CD4-positive, alpha-beta memory T cell (primary cell): ENCODE results near the gene SLC39A5. TPM values are rescaled to one million over a fixed set of nuclear protein-coding genes. Genes with fewer than 3 reads are reported as not detected.

ENCODE experiments used
- CTCF ChIA-PET: fragments of 350-600 bp; sonication (Branson Sonifier 250); formaldehyde crosslinking; loops from one replicate; lab custom pipeline; 2021; ENCODE audit warnings: inconsistent platforms; ENCODE audit not compliant: partially characterized antibody; lab: Charles Lee
- POLR2A ChIA-PET: fragments of 350-600 bp; sonication (Branson Sonifier 250); formaldehyde crosslinking; loops from one replicate; lab custom pipeline; 2021; ENCODE audit not compliant: partially characterized antibody; lab: Charles Lee
- DNase-seq, 5 donors: peaks; one replicate each; pipeline versions ENCODE4 v3.0.0 to v3.0.0-alpha.2; 2020 to 2022; ENCODE audit warnings: mixed read lengths in 1 of 5
- H3K27ac ChIP-seq: one replicate; pipeline ENCODE4 v1.7.0; 2013; ENCODE audit warnings: low read depth, low read length
- H3K27me3 ChIP-seq: 2 replicates; pipeline ENCODE4 v1.7.0; 2013; ENCODE audit warnings: mild to moderate bottlenecking, low read length, moderate library complexity; ENCODE audit not compliant: insufficient read depth
- H3K36me3 ChIP-seq: 2 replicates; pipeline ENCODE4 v1.7.0; 2013; ENCODE audit warnings: mild to moderate bottlenecking, low read length, moderate library complexity; ENCODE audit not compliant: insufficient read depth
- H3K4me1 ChIP-seq: 2 replicates; pipeline ENCODE4 v1.7.0; 2013; ENCODE audit warnings: mild to moderate bottlenecking, low read length, moderate library complexity; ENCODE audit not compliant: insufficient read depth
- H3K4me3 ChIP-seq, 2 donors: one replicate each; pipeline ENCODE4 v1.7.0; 2013; ENCODE audit warnings: low read length in 2 of 2, mild to moderate bottlenecking in 1 of 2
- H3K9me3 ChIP-seq, 2 donors: one replicate each; pipeline ENCODE4 v1.7.0; 2013; ENCODE audit warnings: low read length in 2 of 2, control low read depth in 1 of 2; ENCODE audit not compliant: control insufficient read depth in 1 of 2
- H3K27ac Mint-ChIP-seq, 7 donors: one replicate each; pipeline ENCODE4 v1.8.0; 2020 to 2021; ENCODE audit warnings: mixed read lengths in 7 of 7, mild to moderate bottlenecking in 6 of 7, inconsistent platforms in 3 of 7, moderate library complexity in 3 of 7
- H3K27me3 Mint-ChIP-seq, 2 donors: one replicate each; pipeline ENCODE4 v1.8.0; 2020 to 2021; ENCODE audit warnings: mixed read lengths in 2 of 2
- H3K36me3 Mint-ChIP-seq, 2 donors: one replicate each; pipeline ENCODE4 v1.8.0; 2020 to 2021; ENCODE audit warnings: mixed read lengths in 2 of 2, inconsistent platforms in 1 of 2, mild to moderate bottlenecking in 1 of 2
- H3K4me1 Mint-ChIP-seq, 4 donors: one replicate each; pipeline ENCODE4 v1.8.0; 2020 to 2021; ENCODE audit warnings: mixed read lengths in 4 of 4, mild to moderate bottlenecking in 1 of 4
- H3K4me3 Mint-ChIP-seq, 8 donors: one replicate each; pipeline ENCODE4 v1.8.0; 2020 to 2021; ENCODE audit warnings: mixed read lengths in 8 of 8, mild to moderate bottlenecking in 7 of 8, moderate library complexity in 6 of 8, inconsistent platforms in 3 of 8
- H3K9me3 Mint-ChIP-seq, 8 donors: one replicate each; pipeline ENCODE4 v1.8.0; 2020 to 2021; ENCODE audit warnings: mixed read lengths in 8 of 8, mild to moderate bottlenecking in 5 of 8, inconsistent platforms in 3 of 8, moderate library complexity in 1 of 8
- intact Hi-C: fragments of 100-400 bp; cut with micrococcal nuclease; formaldehyde crosslinking; loops from one replicate; pipeline ENCODE4 v1.15.1; 2023
- polyA plus RNA-seq, 2 donors: library from polyadenylated mRNA; unstranded; fragments of 300-500 nt; fragmentation: Illumina TruSeq; gene quantifications; one replicate each; pipeline ENCODE4 v1.2.3, GENCODE V29; 2021
- total RNA-seq, 2 experiments: library from RNA; stranded (reverse); gene quantifications; one replicate each; pipeline ENCODE4 v1.2.3, GENCODE V29; 2021

SLC39A5 gene
- total and polyA plus RNA-seq, 4 experiments from 2014 or later = 0.64 to 2.1 TPM; not detected in 2

GRCh38 chr12:56286044-56286830 lies 56.4 kb downstream of the SLC39A5 start:
- Mint-ChIP-seq H3K27me3 (no peaks in the 10 kb centered on the region), H3K27ac (peak overlapping the region in 6 of 7 donors; percentile 32 to 79 (median 60)), H3K4me1 (peaks cover 6 to 18% (median 10%) of the 10 kb centered on the region in 4 donors), H3K36me3 (peaks cover 35 to 49% of the 10 kb centered on the region in 2 donors), H3K9me3 (no peaks in the 10 kb centered on the region), H3K4me3 (no peak overlapping the region)
- no peaks in the 10 kb centered on the region for H3K9me3 ChIP-seq
- intact Hi-C loops = no loop called here
- no peak for DNase-seq
- ChIA-PET CTCF (interaction anchor here (1.0 to 1.5 kb wide), 5 partner anchors 23 to 178 kb away, joined by 3 to 8 read pairs (median 4); partner anchors contain the start of gene RNF41), POLR2A (interaction anchor here (1.0 kb wide), 2 partner anchors 13 to 19 kb away, joined by 3 to 4 read pairs; partner anchors contain the start of gene CS)
- peaks cover 6% of the 10 kb centered on the region for H3K4me1 ChIP-seq
- H3K36me3 ChIP-seq = peaks cover 43% of the 10 kb centered on the region
- no peaks in the 10 kb centered on the region for H3K27me3 ChIP-seq
- H3K4me3 ChIP-seq = no peak overlapping the region
- H3K27ac ChIP-seq = no peak overlapping the region

Other genes starting within 250 kb of the SLC39A5 start
- 1 to 10 TPM; 5.4 to 5.9 TPM for gene SUOX, start 232.8 kb upstream of the SLC39A5 start, total RNA-seq
- not detected for gene SUOX, start 232.8 kb upstream of the SLC39A5 start, polyA plus RNA-seq
- 1 to 10 TPM; 7.2 to 7.9 TPM for gene IKZF4, start 209.0 kb upstream of the SLC39A5 start, total RNA-seq
- gene IKZF4, start 209.0 kb upstream of the SLC39A5 start, polyA plus RNA-seq = 1 to 10 TPM in 1 of 2 donors, under 1 TPM in 1; 0.37 to 2.2 TPM
- 10 to 100 TPM; 55.6 to 55.8 TPM for gene RPS26, start 188.1 kb upstream of the SLC39A5 start, total RNA-seq
- gene RPS26, start 188.1 kb upstream of the SLC39A5 start, polyA plus RNA-seq = 1,000 to 10,000 TPM in 1 of 2 donors, 100 to 1,000 TPM in 1; 386 to 1,449 TPM
- gene ERBB3, start 149.9 kb upstream of the SLC39A5 start, total RNA-seq = 1 to 10 TPM; 5.9 to 6.9 TPM
- gene ERBB3, start 149.9 kb upstream of the SLC39A5 start, polyA plus RNA-seq = under 1 TPM; 0.61 to 0.70 TPM
- gene PA2G4, start 125.5 kb upstream of the SLC39A5 start, total RNA-seq = 100 to 1,000 TPM; 106 to 108 TPM
- 100 to 1,000 TPM; 204 to 223 TPM for gene PA2G4, start 125.5 kb upstream of the SLC39A5 start, polyA plus RNA-seq
- 1,000 to 10,000 TPM; 5,438 to 5,728 TPM for gene RPL41, start 113.4 kb upstream of the SLC39A5 start, total RNA-seq
- gene RPL41, start 113.4 kb upstream of the SLC39A5 start, polyA plus RNA-seq = 1,000 to 10,000 TPM; 6,058 to 8,691 TPM
- gene ZC3H10, start 111.8 kb upstream of the SLC39A5 start, total RNA-seq = 10 to 100 TPM; 16.3 to 19.6 TPM
- 1 to 10 TPM in 1 of 2 donors, under 1 TPM in 1; 0.27 to 3.9 TPM for gene ZC3H10, start 111.8 kb upstream of the SLC39A5 start, polyA plus RNA-seq
- 100 to 1,000 TPM; 249 to 258 TPM for gene ESYT1, start 101.8 kb upstream of the SLC39A5 start, total RNA-seq
- gene ESYT1, start 101.8 kb upstream of the SLC39A5 start, polyA plus RNA-seq = 100 to 1,000 TPM; 395 to 690 TPM
- 1 to 10 TPM; 2.6 to 3.4 TPM for gene MYL6B, start 77.5 kb upstream of the SLC39A5 start, total RNA-seq
- 1 to 10 TPM; 1.8 to 4.8 TPM for gene MYL6B, start 77.5 kb upstream of the SLC39A5 start, polyA plus RNA-seq
- 100 to 1,000 TPM; 567 to 589 TPM for gene MYL6, start 71.7 kb upstream of the SLC39A5 start, total RNA-seq
- gene MYL6, start 71.7 kb upstream of the SLC39A5 start, polyA plus RNA-seq = 1,000 to 10,000 TPM; 2,141 to 3,317 TPM
- gene SMARCC2, start 40.6 kb upstream of the SLC39A5 start, total RNA-seq = 100 to 1,000 TPM; 192 to 199 TPM
- 10 to 100 TPM; 27.0 to 90.9 TPM for gene SMARCC2, start 40.6 kb upstream of the SLC39A5 start, polyA plus RNA-seq
- 10 to 100 TPM; 38.1 to 44.8 TPM for gene RNF41, start 8.1 kb upstream of the SLC39A5 start, total RNA-seq
- 10 to 100 TPM; 33.2 to 46.7 TPM for gene RNF41, start 8.1 kb upstream of the SLC39A5 start, polyA plus RNA-seq
- 10 to 100 TPM; 16.9 to 19.1 TPM for gene NABP2, start 5.7 kb upstream of the SLC39A5 start, total RNA-seq
- 1 to 10 TPM; 4.1 to 4.7 TPM for gene NABP2, start 5.7 kb upstream of the SLC39A5 start, polyA plus RNA-seq
- gene ANKRD52, start 28.3 kb downstream of the SLC39A5 start, total RNA-seq = 10 to 100 TPM; 44.1 to 44.5 TPM
- gene ANKRD52, start 28.3 kb downstream of the SLC39A5 start, polyA plus RNA-seq = 10 to 100 TPM in 1 of 2 donors, 1 to 10 TPM in 1; 3.4 to 25.1 TPM
- gene COQ10A, start 36.9 kb downstream of the SLC39A5 start, total RNA-seq = 10 to 100 TPM; 35.3 to 38.6 TPM
- gene COQ10A, start 36.9 kb downstream of the SLC39A5 start, polyA plus RNA-seq = 10 to 100 TPM in 1 of 2 donors, 1 to 10 TPM in 1; 8.7 to 11.7 TPM
- gene CS, start 70.3 kb downstream of the SLC39A5 start, total RNA-seq = 100 to 1,000 TPM; 134 to 136 TPM
- 10 to 100 TPM; 73.1 to 98.7 TPM for gene CS, start 70.3 kb downstream of the SLC39A5 start, polyA plus RNA-seq
- gene CNPY2, start 85.9 kb downstream of the SLC39A5 start, total RNA-seq = 10 to 100 TPM; 93.5 to 95.8 TPM
- gene CNPY2, start 85.9 kb downstream of the SLC39A5 start, polyA plus RNA-seq = 100 to 1,000 TPM; 174 to 184 TPM
- gene PAN2, start 103.9 kb downstream of the SLC39A5 start, total RNA-seq = 100 to 1,000 TPM; 193 to 203 TPM
- gene PAN2, start 103.9 kb downstream of the SLC39A5 start, polyA plus RNA-seq = 10 to 100 TPM in 1 of 2 donors, 1 to 10 TPM in 1; 5.6 to 10.2 TPM
- gene IL23A, start 108.8 kb downstream of the SLC39A5 start, total RNA-seq = 10 to 100 TPM; 34.1 to 34.4 TPM
- gene IL23A, start 108.8 kb downstream of the SLC39A5 start, polyA plus RNA-seq = 10 to 100 TPM; 30.3 to 40.1 TPM
- 100 to 1,000 TPM; 192 to 193 TPM for gene STAT2, start 130.1 kb downstream of the SLC39A5 start, total RNA-seq
- gene STAT2, start 130.1 kb downstream of the SLC39A5 start, polyA plus RNA-seq = 10 to 100 TPM; 74.4 to 80.6 TPM
- gene APOF, start 132.8 kb downstream of the SLC39A5 start, total RNA-seq = not detected
- gene APOF, start 132.8 kb downstream of the SLC39A5 start, polyA plus RNA-seq = not detected
- 1 to 10 TPM; 7.3 to 7.5 TPM for gene TIMELESS, start 219.4 kb downstream of the SLC39A5 start, total RNA-seq
- 1 to 10 TPM; 3.2 to 5.1 TPM for gene TIMELESS, start 219.4 kb downstream of the SLC39A5 start, polyA plus RNA-seq
- gene MIP, start 224.6 kb downstream of the SLC39A5 start, total RNA-seq = not detected
- under 1 TPM; 0.09 to 0.32 TPM for gene MIP, start 224.6 kb downstream of the SLC39A5 start, polyA plus RNA-seq
- gene SPRYD4, start 238.5 kb downstream of the SLC39A5 start, total RNA-seq = 1 to 10 TPM; 6.5 to 6.9 TPM
- 1 to 10 TPM; 1.1 to 1.5 TPM for gene SPRYD4, start 238.5 kb downstream of the SLC39A5 start, polyA plus RNA-seq